ENCODE data around the gene PANK3.
"Not testable (repeated sequence)": the region's sequence is repeated elsewhere in the genome, so short reads cannot be mapped to it uniquely, and the experiment has no call there.

Gene PANK3

DNA sequence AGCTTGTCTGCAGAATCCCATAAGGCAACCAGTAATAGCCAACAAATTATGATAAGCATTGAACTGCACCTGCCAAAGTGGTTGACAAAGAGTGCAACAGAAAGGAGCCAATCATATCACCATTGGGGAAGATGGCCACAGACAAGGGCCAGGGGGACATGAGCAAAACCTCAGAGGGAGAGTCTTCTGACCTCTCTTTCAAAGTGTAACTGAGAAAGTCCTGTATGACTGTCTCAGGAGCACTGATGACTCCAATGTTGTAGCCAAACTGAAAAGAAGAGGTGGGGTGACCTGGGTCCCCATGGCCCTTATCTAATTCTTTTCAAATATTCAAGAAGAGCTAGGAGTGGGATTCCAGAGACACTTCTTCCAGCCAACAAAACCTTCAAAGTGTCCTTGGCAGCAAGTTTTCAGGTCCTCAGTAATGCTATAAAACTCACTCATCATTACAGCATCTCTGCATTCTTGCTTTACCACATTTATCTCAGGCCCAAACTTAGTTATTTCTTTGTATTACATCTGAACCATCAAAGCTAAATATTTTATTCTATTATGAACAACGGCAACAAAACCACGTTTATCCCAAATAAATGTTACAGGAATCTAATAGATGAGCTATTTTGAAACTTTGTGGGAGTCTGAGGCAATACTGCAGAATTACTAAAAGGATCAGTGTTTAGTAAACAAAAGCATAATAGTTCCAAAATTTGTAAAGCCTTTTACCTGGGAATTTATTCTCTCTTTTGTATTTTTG lies 25.6 kb downstream of the PANK3 start:
- no peak for DNase-seq (ENCODE audit: low read depth in 2 of 2, low spot score in 1 of 2)

- DNase-seq (ENCODE audit: low read depth in 2 of 2, low spot score in 1 of 2): no peak
Measured at GRCh38 chr5:168552146-168552545, 27.0 kb downstream of the PANK3 start.

GRCh38 chr5:168550656-168551055 lies 28.5 kb downstream of the PANK3 start:
- no peak for DNase-seq (ENCODE audit: low read depth in 2 of 2, low spot score in 1 of 2)

DNA sequence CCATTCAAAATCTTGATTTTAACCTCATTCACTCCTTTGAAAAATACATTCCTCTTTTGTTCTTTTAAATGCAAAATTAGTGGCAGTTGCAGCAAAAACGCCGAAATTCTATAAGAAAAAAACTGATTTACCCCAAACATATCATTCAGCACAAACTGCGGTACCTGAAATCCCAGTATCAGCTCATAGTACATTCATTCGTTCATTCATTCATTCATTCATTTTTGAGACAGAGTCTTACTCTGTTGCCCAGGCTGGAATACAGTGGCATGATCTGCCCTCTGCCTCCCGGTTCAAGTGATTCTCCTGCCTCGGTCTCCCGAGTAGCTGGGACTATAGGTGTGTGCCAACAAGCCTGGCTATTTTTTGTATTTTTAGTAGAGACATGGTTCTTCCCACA lies 29.6 kb downstream of the PANK3 start:
- no peak for DNase-seq (ENCODE audit: low read depth in 2 of 2, low spot score in 1 of 2)

DNA sequence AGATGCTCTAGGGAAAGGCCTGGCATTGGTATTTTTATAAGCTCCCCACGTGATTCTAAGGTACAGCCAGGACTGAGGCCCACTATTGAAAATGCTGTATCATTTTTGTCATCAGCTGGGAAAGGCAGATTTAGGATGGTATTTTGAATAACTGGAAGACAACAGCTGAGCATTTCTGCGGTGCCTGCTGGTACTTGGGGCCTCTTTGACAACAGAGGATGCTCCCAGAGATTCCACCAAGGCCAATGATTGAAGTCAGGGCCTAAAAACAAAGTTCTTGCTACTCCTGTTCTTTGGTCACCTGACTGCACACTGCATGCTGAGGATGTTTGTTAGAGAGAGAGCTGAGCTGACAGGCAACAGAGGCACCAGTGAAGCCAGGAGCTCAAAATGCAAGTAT lies 42.0 kb downstream of the PANK3 start:
- no peak for DNase-seq (ENCODE audit: low read depth in 2 of 2, low spot score in 1 of 2)

GRCh38 chr5:168534351-168534750 lies 44.8 kb downstream of the PANK3 start:
- DNase-seq (ENCODE audit: low read depth in 2 of 2, low spot score in 1 of 2): not testable (repeated sequence)

DNA sequence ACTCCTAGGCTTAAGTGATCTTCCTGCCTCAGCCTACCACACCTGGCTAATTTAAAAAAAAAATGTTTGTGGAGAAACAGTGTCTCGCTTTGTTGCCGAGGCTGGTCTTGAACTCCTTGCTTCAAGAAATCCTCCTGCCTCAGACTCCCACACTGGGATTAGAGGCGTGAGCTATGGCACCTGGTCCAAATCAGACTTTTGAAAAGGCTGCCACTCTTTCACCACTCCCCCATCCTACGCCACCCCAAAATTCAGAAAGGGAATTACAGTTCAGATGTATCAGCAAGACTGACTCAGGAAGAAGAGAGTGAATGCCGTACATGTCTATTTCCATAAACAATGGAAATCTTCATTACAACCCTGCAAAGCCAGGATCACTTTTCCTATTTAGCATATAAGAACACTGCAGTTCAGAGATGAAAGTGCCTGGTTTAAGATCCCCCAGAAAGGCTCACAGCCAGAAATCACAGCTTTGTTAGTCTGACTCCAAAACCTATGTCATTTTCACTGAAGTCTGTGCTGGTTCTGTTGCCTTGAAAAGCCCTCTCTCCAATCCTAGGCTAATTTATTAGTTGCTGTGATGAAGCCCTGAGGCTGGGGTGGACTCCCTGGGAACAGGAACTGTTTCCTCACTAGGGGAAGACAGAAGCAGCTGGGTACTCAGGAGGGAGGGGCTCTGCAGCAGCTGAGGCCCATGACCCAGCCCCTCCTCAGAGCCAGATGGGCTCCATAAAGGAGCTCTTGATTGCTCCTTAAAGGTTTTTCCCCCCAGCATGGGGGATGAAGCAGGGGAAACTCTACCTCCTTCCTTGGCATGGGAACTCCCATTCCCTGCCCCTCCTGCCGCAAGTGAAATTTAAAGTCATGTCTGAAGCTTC lies 46.9 kb downstream of the PANK3 start:
- no peak for DNase-seq (ENCODE audit: low read depth in 2 of 2, low spot score in 1 of 2)

DNA sequence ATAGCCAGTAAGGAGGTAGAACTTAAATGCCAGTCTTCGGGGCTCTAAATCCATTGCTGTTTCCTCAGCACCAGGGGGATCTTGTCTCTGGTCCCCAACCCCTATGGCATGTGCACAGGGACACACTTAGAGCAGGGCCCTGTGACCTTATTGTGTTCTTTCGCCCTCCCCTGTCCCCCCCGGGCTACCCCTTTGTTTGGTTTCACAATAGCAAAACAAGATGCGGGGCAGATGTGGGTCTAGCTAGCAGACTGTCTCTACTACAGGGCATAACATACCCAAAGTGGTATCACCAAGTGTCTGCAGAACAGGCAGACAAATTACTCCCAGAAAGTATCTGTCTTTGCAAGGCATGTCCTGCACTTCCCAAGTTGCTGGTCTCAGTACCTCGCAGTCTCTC lies 48.0 kb downstream of the PANK3 start:
- DNase-seq (ENCODE audit: low read depth in 2 of 2, low spot score in 1 of 2): no peak

DNA sequence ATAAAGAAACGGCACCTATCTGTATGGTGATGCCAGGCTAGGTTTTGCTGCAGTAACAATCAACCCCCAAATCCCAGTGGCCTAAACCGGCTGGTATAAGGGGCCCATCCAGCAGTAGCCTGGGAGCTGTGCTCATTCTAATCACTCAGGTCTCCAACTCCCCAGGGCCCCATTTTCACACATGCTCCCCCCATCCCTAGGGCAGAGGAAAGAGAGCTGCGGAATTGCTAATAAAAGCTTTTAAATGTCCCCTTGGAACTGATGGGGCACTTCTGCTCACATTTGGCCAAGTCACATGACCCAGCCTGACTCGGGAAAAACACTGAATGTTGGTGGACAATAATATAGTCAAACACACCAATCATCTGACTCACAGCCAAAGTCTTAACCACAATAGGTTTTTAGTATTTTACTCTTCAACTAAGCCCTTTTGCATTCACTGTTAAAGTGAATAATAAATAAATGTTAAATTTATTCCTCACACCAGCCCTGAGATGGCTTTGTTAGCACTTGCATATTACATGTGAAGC lies 48.5 kb downstream of the PANK3 start:
- DNase-seq (ENCODE audit: low read depth in 2 of 2, low spot score in 1 of 2): no peak

DNA sequence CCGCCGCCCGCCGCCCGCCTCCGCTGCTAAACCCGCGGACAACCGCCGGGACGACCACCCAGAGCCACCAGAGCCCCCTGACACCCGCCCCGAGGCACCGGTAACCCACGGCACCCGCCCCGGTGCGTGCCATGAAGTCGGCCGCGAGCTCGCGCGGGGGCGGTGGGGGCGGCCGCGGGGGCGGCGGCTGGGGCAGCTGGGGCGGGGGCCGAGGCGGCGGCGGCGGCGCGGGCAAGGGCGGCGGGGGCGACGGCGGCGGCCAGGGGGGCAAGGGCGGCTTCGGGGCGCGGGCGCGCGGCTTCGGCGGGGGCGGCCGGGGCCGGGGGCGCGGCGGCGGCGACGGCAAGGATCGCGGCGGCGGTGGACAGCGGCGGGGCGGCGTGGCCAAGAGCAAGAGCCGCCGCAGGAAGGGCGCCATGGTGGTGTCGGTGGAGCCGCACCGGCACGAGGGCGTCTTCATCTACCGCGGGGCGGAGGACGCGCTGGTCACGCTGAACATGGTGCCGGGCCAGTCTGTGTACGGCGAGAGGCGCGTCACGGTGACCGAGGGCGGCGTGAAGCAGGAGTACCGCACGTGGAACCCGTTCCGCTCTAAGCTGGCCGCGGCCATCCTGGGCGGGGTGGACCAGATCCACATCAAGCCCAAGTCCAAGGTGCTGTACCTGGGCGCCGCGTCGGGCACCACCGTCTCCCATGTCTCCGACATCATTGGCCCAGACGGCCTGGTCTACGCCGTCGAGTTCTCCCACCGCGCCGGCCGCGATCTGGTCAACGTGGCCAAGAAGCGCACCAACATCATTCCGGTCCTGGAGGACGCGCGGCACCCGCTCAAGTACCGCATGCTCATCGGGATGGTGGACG lies 49.6 kb downstream of the PANK3 start:
- no peak for DNase-seq (ENCODE audit: low read depth in 2 of 2, low spot score in 1 of 2)

GRCh38 chr5:168528521-168529373 lies 50.4 kb downstream of the PANK3 start, which contains the start of gene FBLL1:
TSS of gene FBLL1 (plus strand) at chr5:168529305. CDS start at chr5:168529505, 200 bp downstream.
- no peak for DNase-seq (ENCODE audit: low read depth in 2 of 2, low spot score in 1 of 2)

DNA sequence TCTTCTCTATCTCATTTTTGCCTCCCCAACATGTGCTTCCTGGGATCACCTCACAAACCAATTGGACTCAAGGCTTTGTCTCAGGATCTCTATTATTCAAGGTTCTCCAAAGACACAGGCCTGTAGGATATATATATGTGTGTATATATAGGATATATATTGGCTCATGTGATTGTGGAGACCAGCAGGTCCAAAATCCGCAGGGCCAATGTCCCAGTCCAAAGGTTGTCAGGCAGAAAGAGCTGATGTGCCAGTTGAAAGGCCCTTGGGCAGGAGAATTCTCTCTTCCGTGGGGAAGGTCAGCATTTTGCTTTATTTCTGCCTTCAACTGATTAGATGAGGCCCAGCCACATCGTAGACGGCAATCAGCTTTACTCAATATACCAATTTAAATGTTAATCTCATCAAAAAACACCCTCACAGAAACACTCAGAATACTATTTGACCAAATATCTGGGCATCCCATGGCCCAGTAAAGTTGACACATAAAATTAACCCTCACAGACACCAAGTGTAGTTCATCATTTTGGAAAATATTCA lies 51.3 kb downstream of the PANK3 start:
- no peak for DNase-seq (ENCODE audit: low read depth in 2 of 2, low spot score in 1 of 2)

- no peak for DNase-seq (ENCODE audit: low read depth in 2 of 2, low spot score in 1 of 2)
Measured at GRCh38 chr5:168525856-168526255, 53.3 kb downstream of the PANK3 start.

- DNase-seq (ENCODE audit: low read depth in 2 of 2, low spot score in 1 of 2): no peak
Measured at GRCh38 chr5:168513861-168514428, 65.2 kb downstream of the PANK3 start.

GRCh38 chr5:168502563-168503237 lies 76.5 kb downstream of the PANK3 start:
- no peak for DNase-seq (ENCODE audit: low read depth in 2 of 2, low spot score in 1 of 2)

All from stimulated activated CD8-positive, alpha-beta memory T cell treated with anti-CD3 and anti-CD28 coated beads, Interleukin-4, amount 100 ng/mL, for 4 hours (primary cell).